ENCODE results near the gene FAM89A. TPM values are rescaled to one million over a fixed set of nuclear protein-coding genes. Genes with fewer than 3 reads are reported as not detected.

Gene FAM89A
- total and polyA plus RNA-seq, 9 of the 15 experiments (the other 6 are each of a cell fraction or from before 2014, with no cell fraction given), result 8.7 to 66.2 (median 43.3) TPM

GRCh38 chr1:231016966-231017365 is 23.1 kb downstream of the FAM89A start:
- DNase-seq (ENCODE audit: extremely low read depth in 1 of 4, low spot score in 3 of 4), result no peak
- TF ChIP-seq ZNF274 (IDR thresholded peaks at IDR 0.05; ENCODE audit: borderline replicate concordance, low read depth, low read length) (no peak), ZNF699 (CRISPR knock-in tag; IDR thresholded peaks at IDR 0.05; ENCODE audit: insufficient replicate concordance) (no peak), SMAD2 (IDR thresholded peaks at IDR 0.05; ENCODE audit: low read depth, low read length) (no peak), POLR2AphosphoS2 (IDR thresholded peaks at IDR 0.05; ENCODE audit: low read length) (0 out of 2 replicates have a peak, but pooled peaks have one; percentile 27), HMGN3 (IDR thresholded peaks at IDR 0.05; ENCODE audit: borderline replicate concordance, extremely low read depth, insufficient read length, low read depth, low read length) (no peak), TRIM25 (IDR thresholded peaks at IDR 0.05; ENCODE audit: borderline replicate concordance) (no peak), ASH1L (IDR thresholded peaks at IDR 0.05; ENCODE audit: borderline replicate concordance, low read depth, partially characterized antibody) (no peak), POLR2H (tag; IDR thresholded peaks at IDR 0.05; ENCODE audit: low read depth) (0 out of 2 replicates have a peak, but pooled peaks have one; percentile 6)
- Histone ChIP-seq H3K4me2 (ENCODE audit: insufficient read depth, low read length) (no peak overlapping the region), H3K4me1 (replicated peaks in 1 of 2; ENCODE audit: control insufficient read depth in 2 of 2, insufficient read depth in 2 of 2, low read length in 2 of 2) (no peaks in the 10 kb centered on the region; a peak in 1 of 5 replicates), H3K27ac (ENCODE audit: extremely low read depth, low read depth, low read length) (no peak overlapping the region), H3K9me1 (ENCODE audit: control insufficient read depth, insufficient read depth, low read length) (no peaks in the 10 kb centered on the region), H3K79me2 (ENCODE audit: control insufficient read depth, insufficient read depth, low read length) (no peaks in the 10 kb centered on the region), H2AFZ (ENCODE audit: low read depth, low read length) (no peak overlapping the region), H3K36me3 (ENCODE audit: control insufficient read depth, insufficient read depth, low read length) (peaks cover 28% of the 10 kb centered on the region; the same call in 2 of the 3 replicates), H4K20me1 (replicated peaks; ENCODE audit: control insufficient read depth, insufficient read depth, low read length) (no peaks in the 10 kb centered on the region; the same call in 1 of the 2 replicates), H3K27me3 (ENCODE audit: control insufficient read depth in 2 of 2, insufficient read depth in 2 of 2, low read length in 2 of 2) (no peaks in the 10 kb centered on the region), H3K9ac (ENCODE audit: insufficient read depth in 1 of 2, low read depth in 2 of 2, low read length in 2 of 2) (peak overlapping the region in 1 of 2 experiments; percentile 43; a peak in 1 of 4 replicates), H3K9me3 (replicated peaks; ENCODE audit: control insufficient read depth, insufficient read depth, low read depth, low read length) (no peaks in the 10 kb centered on the region), H3K4me3 (no peak overlapping the region)
- peak; percentile 6; the same call in 2 of the 3 replicates for ATAC-seq
- POLR2A ChIA-PET, result interaction anchor here (0.6 to 1.7 kb wide), 6 partner anchors 16 to 190 kb away, joined by 3 to 7 read pairs (median 4); no protein-coding TSS in a partner anchor
- CTCF ChIA-PET (ENCODE audit: low intra/inter-chr PET ratio), result no interaction called here
- 58% methylated on average over 5 of the region's 5 CpGs for WGBS (ENCODE audit: insufficient coverage, low coverage, missing lambda C conversion rate)
- in situ Hi-C loops (cut with MboI), result no loop called here
- BruUV-seq (replicated peaks), result no TSS peak
- intact Hi-C loops (cut with micrococcal nuclease), result loop anchor here (5.0 to 10.0 kb wide), 3 partner anchors 75 to 385 kb away; no protein-coding TSS in a partner anchor
- FAIRE-seq, result no peak

Data from K562 (cell line).